Measurements from ENCODE around the gene PRM1. TPM values are rescaled to one million over a fixed set of nuclear protein-coding genes. Genes with fewer than 3 reads are reported as not detected.
A peak's percentile ranks its signal among the peaks of the same experiment; 100 is the strongest.
"Not testable (repeated sequence)": the region's sequence is repeated elsewhere in the genome, so short reads cannot be mapped to it uniquely, and the experiment has no call there.

The PRM1 gene
- total RNA-seq, 1 donor from 2014 or later: not detected

GRCh38 chr16:11299865-11300559 is 18.9 kb upstream of the PRM1 start:
- no peaks in the 10 kb centered on the region for H3K36me3 Mint-ChIP-seq (ENCODE audit: unreplicated experiment)
- no peak for DNase-seq
- H3K27ac Mint-ChIP-seq (ENCODE audit: unreplicated experiment): no peak overlapping the region
- no peak for TF ChIP-seq CTCF (IDR thresholded peaks at IDR 0.05; ENCODE audit: partially characterized antibody, unreplicated experiment)
- peaks cover 2% of the 10 kb centered on the region for H3K9me3 Mint-ChIP-seq (ENCODE audit: unreplicated experiment)
- peaks cover 2% of the 10 kb centered on the region for H3K4me1 Mint-ChIP-seq (ENCODE audit: low read depth, unreplicated experiment)
- H3K4me3 Mint-ChIP-seq (ENCODE audit: unreplicated experiment): no peak overlapping the region
- peaks cover 4% of the 10 kb centered on the region for H3K27me3 Mint-ChIP-seq (ENCODE audit: unreplicated experiment)

GRCh38 chr16:11298950-11299547 is 17.9 kb upstream of the PRM1 start:
- not testable (repeated sequence) for DNase-seq; H3K4me1 Mint-ChIP-seq (ENCODE audit: low read depth, unreplicated experiment); H3K27me3 Mint-ChIP-seq (ENCODE audit: unreplicated experiment); H3K36me3 Mint-ChIP-seq (ENCODE audit: unreplicated experiment); H3K9me3 Mint-ChIP-seq (ENCODE audit: unreplicated experiment); H3K27ac Mint-ChIP-seq (ENCODE audit: unreplicated experiment); H3K4me3 Mint-ChIP-seq (ENCODE audit: unreplicated experiment)

- H3K36me3 Mint-ChIP-seq (ENCODE audit: unreplicated experiment): no peaks in the 10 kb centered on the region
- no peak overlapping the region for H3K4me3 Mint-ChIP-seq (ENCODE audit: unreplicated experiment)
- H3K4me1 Mint-ChIP-seq (ENCODE audit: low read depth, unreplicated experiment): peaks cover 2% of the 10 kb centered on the region
- no peak overlapping the region for H3K27ac Mint-ChIP-seq (ENCODE audit: unreplicated experiment)
- peaks cover 3% of the 10 kb centered on the region for H3K27me3 Mint-ChIP-seq (ENCODE audit: unreplicated experiment)
- DNase-seq: no peak
- H3K9me3 Mint-ChIP-seq (ENCODE audit: unreplicated experiment): peaks cover 3% of the 10 kb centered on the region
- no peak for TF ChIP-seq CTCF (IDR thresholded peaks at IDR 0.05; ENCODE audit: partially characterized antibody, unreplicated experiment)
Measured at GRCh38 chr16:11298143-11298900, 17.2 kb upstream of the PRM1 start.

GRCh38 chr16:11297492-11298142 is 16.5 kb upstream of the PRM1 start:
- no peak overlapping the region for H3K4me3 Mint-ChIP-seq (ENCODE audit: unreplicated experiment)
- no peak for TF ChIP-seq CTCF (IDR thresholded peaks at IDR 0.05; ENCODE audit: partially characterized antibody, unreplicated experiment)
- H3K27ac Mint-ChIP-seq (ENCODE audit: unreplicated experiment): no peak overlapping the region

GRCh38 chr16:11296706-11297491 is 15.8 kb upstream of the PRM1 start:
- no peak for DNase-seq
- peaks cover 2% of the 10 kb centered on the region for H3K4me1 Mint-ChIP-seq (ENCODE audit: low read depth, unreplicated experiment)
- H3K27me3 Mint-ChIP-seq (ENCODE audit: unreplicated experiment): peaks cover 6% of the 10 kb centered on the region
- H3K36me3 Mint-ChIP-seq (ENCODE audit: unreplicated experiment): no peaks in the 10 kb centered on the region
- peaks cover 3% of the 10 kb centered on the region for H3K9me3 Mint-ChIP-seq (ENCODE audit: unreplicated experiment)
- no peak overlapping the region for H3K4me3 Mint-ChIP-seq (ENCODE audit: unreplicated experiment)
- no peak for TF ChIP-seq CTCF (IDR thresholded peaks at IDR 0.05; ENCODE audit: partially characterized antibody, unreplicated experiment)
- no peak overlapping the region for H3K27ac Mint-ChIP-seq (ENCODE audit: unreplicated experiment)

More at GRCh38 chr16:11297492-11298142, 16.5 kb upstream of the PRM1 start:
- H3K27me3 Mint-ChIP-seq (ENCODE audit: unreplicated experiment): peaks cover 6% of the 10 kb centered on the region
- peaks cover 3% of the 10 kb centered on the region for H3K9me3 Mint-ChIP-seq (ENCODE audit: unreplicated experiment)
- peaks cover 2% of the 10 kb centered on the region for H3K4me1 Mint-ChIP-seq (ENCODE audit: low read depth, unreplicated experiment)
- DNase-seq: peak; percentile 53
- H3K36me3 Mint-ChIP-seq (ENCODE audit: unreplicated experiment): no peaks in the 10 kb centered on the region
